ENCODE results near the gene CNMD.
"Not testable (repeated sequence)": the region's sequence is repeated elsewhere in the genome, so short reads cannot be mapped to it uniquely, and the experiment has no call there.

- not testable (repeated sequence) for TF ChIP-seq POLR2AphosphoS5, POLR2A, CTCF (IDR thresholded peaks at IDR 0.05)
These were observed 31.4 kb downstream of the CNMD start for GRCh38 chr13:52708266-52708665.
